Thoracic aorta (tissue), 2 donors: ENCODE data around the gene CHRND. TPM values are rescaled to one million over a fixed set of nuclear protein-coding genes. Genes with fewer than 3 reads are reported as not detected.

Source experiments
- ATAC-seq: fragments of 150-250 bp; one replicate; pipeline ENCODE4 v1.8.0; 2017; ENCODE audit warnings: low read depth; ENCODE audit not compliant: insufficient number of reproducible peaks, low FRiP score
- DNase-seq: peaks from one replicate; pipeline ENCODE4 v3.0.0-alpha.2; 2020; ENCODE audit warnings: low spot score
- H3K27ac ChIP-seq, 2 donors: fragments of 200-600 bp; sonication (generic); 1 replicate in 1 of 2; 2 replicates in 1 of 2; pipeline ENCODE4 v1.5.1; 2016; ENCODE audit warnings: mild to moderate bottlenecking in 2 of 2, moderate library complexity in 2 of 2
- H3K27me3 ChIP-seq: fragments of 200-600 bp; sonication (generic); replicated peaks from 2 replicates; pipeline ENCODE4 v1.6.0; 2016; ENCODE audit warnings: mild to moderate bottlenecking; ENCODE audit not compliant: insufficient read depth
- H3K36me3 ChIP-seq: fragments of 200-600 bp; sonication (generic); one replicate; pipeline ENCODE4 v1.5.1; 2016
- H3K4me1 ChIP-seq, 2 donors: fragments of 200-600 bp; sonication (generic); 1 replicate in 1 of 2; 2 replicates in 1 of 2; pipeline versions ENCODE4 v1.5.1 to v1.6.0; 2016; ENCODE audit warnings: low read depth in 2 of 2, mild to moderate bottlenecking in 1 of 2; ENCODE audit not compliant: control insufficient read depth in 1 of 2
- H3K4me3 ChIP-seq: fragments of 200-600 bp; sonication (generic); 2 replicates; pipeline ENCODE4 v1.5.1; 2016; ENCODE audit warnings: mild to moderate bottlenecking
- H3K9me3 ChIP-seq: fragments of 200-600 bp; sonication (generic); 2 replicates; pipeline ENCODE4 v1.5.1; 2016
- total RNA-seq, 2 donors: library from RNA; depleted of rRNA; stranded (reverse); fragments of >200 nt; gene quantifications; one replicate each; pipeline versions ENCODE4 v1.1.0 to v1.2.3, GENCODE V29; 2016
- TF ChIP-seq, protein P1 (sequence below): fragments of 200-600 bp; sonication (generic); IDR thresholded peaks from one replicate; pipeline ENCODE4 v1.5.1; 2019; ENCODE audit warnings: antibody characterized with exemption

The CHRND gene
- total RNA-seq, 2 donors from 2014 or later: not detected

DNA sequence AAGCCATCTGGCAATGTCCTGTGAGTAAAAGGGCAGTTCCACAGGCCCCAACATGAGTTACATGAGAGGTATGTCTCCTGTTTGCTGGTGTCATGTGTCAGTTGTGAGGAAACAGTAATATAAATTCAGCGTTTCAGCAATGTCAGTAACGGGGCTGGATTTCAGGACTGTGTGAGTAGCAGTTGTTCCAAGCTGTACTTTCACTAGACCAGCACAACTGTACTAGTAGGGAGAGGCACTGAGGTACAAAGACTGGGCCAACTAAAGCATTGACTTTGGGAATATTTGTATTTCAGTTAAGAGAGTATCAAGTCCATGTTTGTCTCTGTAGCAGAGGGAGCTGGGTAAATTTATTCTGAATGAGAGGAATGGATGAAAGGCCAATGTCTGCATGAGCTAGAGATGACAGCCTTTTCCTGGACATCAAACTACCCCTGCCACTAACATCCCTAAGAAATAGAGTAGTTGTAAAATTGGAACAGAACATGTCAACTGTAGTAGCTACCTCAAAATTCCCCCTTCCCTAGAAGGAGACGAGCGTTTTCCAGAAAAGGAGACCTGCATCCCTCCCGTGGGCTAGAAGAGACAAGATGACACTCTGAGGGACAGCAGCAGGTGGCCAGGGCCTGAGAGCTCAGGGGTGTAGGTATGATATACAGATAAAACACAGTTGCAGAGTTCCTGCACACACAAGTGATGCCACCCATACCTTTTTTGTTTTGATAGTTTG, 48.9 kb downstream of the CHRND start:
- no peaks in the 10 kb centered on the region for H3K27me3 ChIP-seq
- H3K4me1 ChIP-seq: no peaks in the 10 kb centered on the region
- DNase-seq: no peak
- H3K9me3 ChIP-seq: no peaks in the 10 kb centered on the region
- peaks cover 33% of the 10 kb centered on the region for H3K36me3 ChIP-seq
- TF ChIP-seq, protein P1, sequence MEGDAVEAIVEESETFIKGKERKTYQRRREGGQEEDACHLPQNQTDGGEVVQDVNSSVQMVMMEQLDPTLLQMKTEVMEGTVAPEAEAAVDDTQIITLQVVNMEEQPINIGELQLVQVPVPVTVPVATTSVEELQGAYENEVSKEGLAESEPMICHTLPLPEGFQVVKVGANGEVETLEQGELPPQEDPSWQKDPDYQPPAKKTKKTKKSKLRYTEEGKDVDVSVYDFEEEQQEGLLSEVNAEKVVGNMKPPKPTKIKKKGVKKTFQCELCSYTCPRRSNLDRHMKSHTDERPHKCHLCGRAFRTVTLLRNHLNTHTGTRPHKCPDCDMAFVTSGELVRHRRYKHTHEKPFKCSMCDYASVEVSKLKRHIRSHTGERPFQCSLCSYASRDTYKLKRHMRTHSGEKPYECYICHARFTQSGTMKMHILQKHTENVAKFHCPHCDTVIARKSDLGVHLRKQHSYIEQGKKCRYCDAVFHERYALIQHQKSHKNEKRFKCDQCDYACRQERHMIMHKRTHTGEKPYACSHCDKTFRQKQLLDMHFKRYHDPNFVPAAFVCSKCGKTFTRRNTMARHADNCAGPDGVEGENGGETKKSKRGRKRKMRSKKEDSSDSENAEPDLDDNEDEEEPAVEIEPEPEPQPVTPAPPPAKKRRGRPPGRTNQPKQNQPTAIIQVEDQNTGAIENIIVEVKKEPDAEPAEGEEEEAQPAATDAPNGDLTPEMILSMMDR: no peak
- no peak overlapping the region for H3K4me3 ChIP-seq
- ATAC-seq: no peak
- H3K27ac ChIP-seq: no peak overlapping the region

DNA sequence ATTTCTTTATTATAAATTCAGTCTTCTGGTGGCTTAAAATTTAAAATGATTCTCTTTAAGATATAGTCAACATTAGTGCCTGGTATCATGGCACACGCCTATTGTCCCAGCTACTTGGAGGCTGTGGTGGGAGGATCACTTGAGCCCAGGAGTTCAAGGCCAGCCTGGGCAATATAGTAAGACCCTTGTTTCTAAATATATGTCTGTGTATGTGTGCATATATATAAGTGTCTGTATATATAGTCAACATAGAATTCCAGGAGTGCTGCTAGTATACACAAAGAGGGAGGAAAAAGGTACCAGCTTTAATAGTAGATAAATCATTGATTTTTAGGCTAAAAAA, 49.4 kb downstream of the CHRND start:
- peaks cover 30% of the 10 kb centered on the region for H3K36me3 ChIP-seq
- no peak overlapping the region for H3K4me3 ChIP-seq
- TF ChIP-seq, protein P1: no peak
- no peaks in the 10 kb centered on the region for H3K9me3 ChIP-seq
- no peaks in the 10 kb centered on the region for H3K27me3 ChIP-seq
- ATAC-seq: no peak
- no peak for DNase-seq
- H3K4me1 ChIP-seq: no peaks in the 10 kb centered on the region
- no peak overlapping the region for H3K27ac ChIP-seq

DNA sequence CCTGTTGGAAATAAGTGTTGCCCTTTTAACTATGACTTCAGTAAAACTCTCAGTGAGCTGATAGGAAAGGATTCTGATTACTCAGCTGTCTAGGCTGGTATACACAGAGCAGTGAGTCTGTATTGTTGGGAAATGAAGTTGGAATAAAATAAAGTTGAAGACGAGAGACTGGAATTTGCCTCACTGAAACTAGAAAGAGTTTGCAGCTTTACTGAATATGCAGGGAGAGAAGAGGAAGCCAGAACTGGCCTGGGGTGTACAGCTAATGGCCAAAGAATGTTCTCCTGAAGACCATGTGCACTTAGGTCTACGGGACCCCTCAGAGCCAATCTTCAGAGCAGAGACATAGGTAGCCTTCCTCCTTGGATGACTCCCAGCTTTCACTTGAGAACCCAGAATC, 51.0 kb downstream of the CHRND start:
- no peaks in the 10 kb centered on the region for H3K27me3 ChIP-seq
- no peaks in the 10 kb centered on the region for H3K9me3 ChIP-seq
- no peaks in the 10 kb centered on the region for H3K4me1 ChIP-seq
- no peak overlapping the region for H3K27ac ChIP-seq
- DNase-seq (no peak), ATAC-seq (no peak)
- peaks cover 29% of the 10 kb centered on the region for H3K36me3 ChIP-seq
- TF ChIP-seq, protein P1: no peak
- H3K4me3 ChIP-seq: no peak overlapping the region

DNA sequence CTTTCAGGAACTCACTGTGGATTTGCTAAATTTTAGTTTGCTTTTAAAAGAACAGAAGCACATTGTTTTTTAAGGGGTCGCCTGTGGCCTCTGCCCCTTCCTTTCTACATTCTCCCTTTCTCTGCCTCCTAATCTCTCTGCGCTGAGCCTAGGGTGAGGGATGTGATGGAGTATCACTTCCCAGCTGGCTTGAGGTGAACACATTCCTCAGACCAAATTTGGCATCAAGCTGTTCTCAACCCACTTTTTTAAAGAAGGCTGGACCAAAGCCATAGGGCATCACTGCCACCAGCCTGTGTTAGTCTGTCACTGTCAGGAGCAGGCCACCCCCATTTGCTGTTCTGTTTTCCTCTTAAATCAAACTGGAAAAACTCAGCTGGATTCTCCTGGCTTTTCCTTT, 51.9 kb downstream of the CHRND start:
- ATAC-seq: no peak
- DNase-seq: no peak
- no peaks in the 10 kb centered on the region for H3K4me1 ChIP-seq
- TF ChIP-seq, protein P1: no peak
- no peaks in the 10 kb centered on the region for H3K9me3 ChIP-seq
- H3K27ac ChIP-seq: no peak overlapping the region
- no peaks in the 10 kb centered on the region for H3K27me3 ChIP-seq
- H3K36me3 ChIP-seq: peaks cover 27% of the 10 kb centered on the region
- no peak overlapping the region for H3K4me3 ChIP-seq

DNA sequence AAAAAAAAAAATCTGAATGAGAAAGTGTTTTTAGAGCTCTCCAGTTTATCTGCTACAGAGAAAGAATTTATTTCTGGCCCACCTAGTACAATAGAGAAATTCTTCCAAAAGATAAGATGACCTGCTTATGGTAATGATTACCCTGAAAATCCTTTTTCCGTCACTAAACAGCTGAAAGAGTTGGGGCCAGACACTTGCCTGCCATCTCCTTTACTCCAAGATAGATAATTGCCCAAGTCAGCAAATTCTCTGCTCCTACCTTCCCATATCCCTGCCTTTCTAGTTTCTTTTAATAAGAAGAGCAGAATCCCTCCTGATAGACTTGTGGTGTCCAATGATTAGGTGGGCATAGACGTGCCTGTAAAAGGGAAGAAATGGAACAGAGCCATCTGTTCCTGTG, 52.7 kb downstream of the CHRND start:
- H3K36me3 ChIP-seq: peaks cover 26% of the 10 kb centered on the region
- ATAC-seq: no peak

More for the DNA sequence above, 52.7 kb downstream of the CHRND start:
- Histone ChIP-seq H3K4me1 (no peaks in the 10 kb centered on the region), H3K27me3 (no peaks in the 10 kb centered on the region), H3K27ac (no peak overlapping the region), H3K9me3 (no peaks in the 10 kb centered on the region), H3K4me3 (no peak overlapping the region)
- no peak for DNase-seq
- TF ChIP-seq, protein P1: no peak
